ENCODE data around the gene TWNK. TPM values are rescaled to one million over a fixed set of nuclear protein-coding genes. Genes with fewer than 3 reads are reported as not detected.

TWNK gene
- total RNA-seq, 2 donors from 2014 or later = 4.6 to 11.4 TPM

DNA sequence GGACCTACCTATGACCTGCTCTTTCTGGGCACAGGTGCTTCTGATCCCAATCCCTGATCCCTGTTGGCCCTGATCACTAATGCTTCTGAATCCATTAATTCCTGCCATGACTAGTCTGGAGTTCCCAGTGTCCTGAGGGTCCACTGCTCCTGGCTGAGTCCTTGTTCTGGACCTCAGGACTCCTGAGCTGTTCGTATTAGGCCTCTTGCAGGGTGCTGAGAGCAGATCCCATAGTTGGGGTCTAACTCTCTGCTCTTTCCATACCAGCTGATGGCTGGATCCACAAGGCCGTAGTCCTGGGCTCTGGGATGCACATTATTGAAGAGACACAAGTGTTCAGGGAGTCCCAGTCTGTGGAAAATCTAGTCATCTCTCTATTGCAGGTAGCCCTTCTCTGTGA lies 7.0 kb upstream of the TWNK start:
- no peaks in the 10 kb centered on the region for H3K9me3 ChIP-seq
- H3K9ac ChIP-seq (ENCODE audit: low read depth in 2 of 2, low read length in 2 of 2) = no peak overlapping the region
- intact Hi-C loops (cut with DNase I) = no loop called here
- no peak overlapping the region for H3K27ac ChIP-seq
- no peak for DNase-seq
- H3K4me1 ChIP-seq = no peaks in the 10 kb centered on the region
- TF ChIP-seq, protein P1, sequence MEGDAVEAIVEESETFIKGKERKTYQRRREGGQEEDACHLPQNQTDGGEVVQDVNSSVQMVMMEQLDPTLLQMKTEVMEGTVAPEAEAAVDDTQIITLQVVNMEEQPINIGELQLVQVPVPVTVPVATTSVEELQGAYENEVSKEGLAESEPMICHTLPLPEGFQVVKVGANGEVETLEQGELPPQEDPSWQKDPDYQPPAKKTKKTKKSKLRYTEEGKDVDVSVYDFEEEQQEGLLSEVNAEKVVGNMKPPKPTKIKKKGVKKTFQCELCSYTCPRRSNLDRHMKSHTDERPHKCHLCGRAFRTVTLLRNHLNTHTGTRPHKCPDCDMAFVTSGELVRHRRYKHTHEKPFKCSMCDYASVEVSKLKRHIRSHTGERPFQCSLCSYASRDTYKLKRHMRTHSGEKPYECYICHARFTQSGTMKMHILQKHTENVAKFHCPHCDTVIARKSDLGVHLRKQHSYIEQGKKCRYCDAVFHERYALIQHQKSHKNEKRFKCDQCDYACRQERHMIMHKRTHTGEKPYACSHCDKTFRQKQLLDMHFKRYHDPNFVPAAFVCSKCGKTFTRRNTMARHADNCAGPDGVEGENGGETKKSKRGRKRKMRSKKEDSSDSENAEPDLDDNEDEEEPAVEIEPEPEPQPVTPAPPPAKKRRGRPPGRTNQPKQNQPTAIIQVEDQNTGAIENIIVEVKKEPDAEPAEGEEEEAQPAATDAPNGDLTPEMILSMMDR (IDR thresholded peaks at IDR 0.05) = no peak
- no peaks in the 10 kb centered on the region for H3K27me3 ChIP-seq
- peaks cover 18% of the 10 kb centered on the region for H3K36me3 ChIP-seq
- H3K4me3 ChIP-seq = no peak overlapping the region

DNA sequence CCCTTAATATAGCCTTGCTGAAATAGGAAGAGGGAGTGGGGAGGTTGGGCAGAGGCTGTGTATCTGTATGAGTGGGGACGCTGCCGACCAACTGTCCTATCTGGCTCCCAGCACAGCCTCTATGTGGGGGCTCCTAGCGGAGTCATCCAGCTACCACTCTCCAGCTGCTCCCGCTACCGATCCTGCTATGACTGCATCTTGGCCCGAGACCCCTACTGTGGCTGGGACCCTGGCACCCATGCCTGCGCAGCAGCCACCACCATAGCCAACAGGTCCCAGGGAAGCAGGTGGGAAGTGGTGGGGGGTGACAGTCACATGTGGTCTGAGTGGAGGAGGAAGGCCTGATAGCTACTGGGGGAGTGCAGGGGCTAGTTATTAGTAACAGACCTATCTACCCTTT lies 6.6 kb upstream of the TWNK start:
- no peaks in the 10 kb centered on the region for H3K4me1 ChIP-seq
- H3K36me3 ChIP-seq = peaks cover 18% of the 10 kb centered on the region
- TF ChIP-seq, protein P1 (IDR thresholded peaks at IDR 0.05) = no peak
- no peaks in the 10 kb centered on the region for H3K27me3 ChIP-seq
- H3K4me3 ChIP-seq = no peak overlapping the region
- no peak overlapping the region for H3K9ac ChIP-seq (ENCODE audit: low read depth in 2 of 2, low read length in 2 of 2)
- intact Hi-C loops (cut with DNase I) = no loop called here
- DNase-seq = no peak
- H3K27ac ChIP-seq = no peak overlapping the region
- no peaks in the 10 kb centered on the region for H3K9me3 ChIP-seq

DNA sequence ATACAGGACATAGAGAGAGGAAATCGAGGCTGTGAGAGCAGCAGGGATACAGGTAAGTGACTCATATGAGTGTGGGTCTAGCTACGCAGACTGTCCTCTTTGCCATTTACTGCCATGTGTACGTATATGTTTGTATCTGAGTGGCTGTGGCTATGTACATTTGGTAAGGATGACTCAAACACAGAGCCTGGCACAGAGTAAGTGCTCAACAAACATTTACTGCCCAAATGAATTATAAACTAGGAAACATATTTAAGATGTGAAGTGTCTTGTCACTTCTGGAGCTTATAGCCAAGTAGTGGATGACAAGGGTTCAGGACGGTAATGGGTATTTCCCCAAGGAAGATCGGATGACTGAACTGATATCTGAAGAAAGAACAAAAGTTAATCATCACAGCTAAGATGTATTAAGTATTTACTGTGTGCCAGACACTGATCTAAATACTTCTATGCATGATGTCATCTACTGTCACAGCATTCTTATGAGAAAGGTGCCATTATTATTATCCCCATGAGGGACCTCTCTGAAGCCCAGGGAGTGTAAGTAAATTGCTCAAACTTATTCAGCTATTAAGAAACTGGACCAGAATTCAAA lies 6.1 kb upstream of the TWNK start:
- no peak overlapping the region for H3K9ac ChIP-seq (ENCODE audit: low read depth in 2 of 2, low read length in 2 of 2)
- intact Hi-C loops (cut with DNase I) = no loop called here
- DNase-seq = no peak
- TF ChIP-seq, protein P1 (IDR thresholded peaks at IDR 0.05) = no peak
- H3K36me3 ChIP-seq = peaks cover 18% of the 10 kb centered on the region
- no peaks in the 10 kb centered on the region for H3K4me1 ChIP-seq
- no peaks in the 10 kb centered on the region for H3K27me3 ChIP-seq
- no peak overlapping the region for H3K4me3 ChIP-seq
- H3K27ac ChIP-seq = no peak overlapping the region
- H3K9me3 ChIP-seq = no peaks in the 10 kb centered on the region

DNA sequence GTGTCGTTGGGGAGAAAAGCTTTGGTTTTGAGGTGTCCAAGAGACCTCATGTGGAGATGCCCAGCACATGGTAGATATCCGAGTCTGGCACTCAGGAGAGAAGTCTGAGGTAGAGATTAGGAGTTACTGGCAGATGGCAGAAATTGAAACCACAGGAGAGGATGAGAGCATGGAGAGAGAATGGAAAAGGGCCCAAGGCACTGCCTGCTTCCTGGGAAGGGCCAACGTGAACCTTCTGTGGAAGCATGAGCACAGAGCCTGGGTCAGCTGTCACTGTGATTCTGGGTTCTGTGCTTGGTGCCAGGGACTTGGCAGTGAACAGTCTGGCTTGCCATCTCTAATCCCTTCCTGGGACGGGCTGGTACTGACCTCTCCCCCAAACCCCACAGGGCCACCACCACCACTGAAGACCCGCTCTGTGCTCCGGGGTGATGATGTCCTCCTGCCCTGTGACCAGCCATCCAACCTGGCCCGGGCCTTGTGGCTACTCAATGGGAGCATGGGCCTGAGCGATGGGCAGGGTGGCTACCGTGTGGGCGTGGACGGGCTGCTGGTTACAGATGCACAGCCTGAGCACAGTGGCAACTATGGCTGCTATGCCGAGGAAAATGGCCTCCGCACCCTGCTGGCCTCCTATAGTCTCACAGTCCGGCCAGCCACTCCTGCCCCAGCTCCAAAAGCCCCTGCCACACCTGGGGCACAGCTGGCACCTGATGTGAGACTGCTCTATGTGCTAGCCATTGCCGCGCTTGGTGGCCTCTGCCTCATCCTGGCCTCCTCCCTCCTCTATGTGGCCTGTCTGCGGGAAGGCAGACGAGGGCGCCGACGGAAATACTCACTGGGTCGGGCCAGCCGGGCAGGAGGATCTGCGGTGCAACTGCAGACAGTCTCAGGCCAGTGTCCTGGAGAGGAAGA lies 4.2 kb upstream of the TWNK start:
- H3K36me3 ChIP-seq = peaks cover 18% of the 10 kb centered on the region

DNA sequence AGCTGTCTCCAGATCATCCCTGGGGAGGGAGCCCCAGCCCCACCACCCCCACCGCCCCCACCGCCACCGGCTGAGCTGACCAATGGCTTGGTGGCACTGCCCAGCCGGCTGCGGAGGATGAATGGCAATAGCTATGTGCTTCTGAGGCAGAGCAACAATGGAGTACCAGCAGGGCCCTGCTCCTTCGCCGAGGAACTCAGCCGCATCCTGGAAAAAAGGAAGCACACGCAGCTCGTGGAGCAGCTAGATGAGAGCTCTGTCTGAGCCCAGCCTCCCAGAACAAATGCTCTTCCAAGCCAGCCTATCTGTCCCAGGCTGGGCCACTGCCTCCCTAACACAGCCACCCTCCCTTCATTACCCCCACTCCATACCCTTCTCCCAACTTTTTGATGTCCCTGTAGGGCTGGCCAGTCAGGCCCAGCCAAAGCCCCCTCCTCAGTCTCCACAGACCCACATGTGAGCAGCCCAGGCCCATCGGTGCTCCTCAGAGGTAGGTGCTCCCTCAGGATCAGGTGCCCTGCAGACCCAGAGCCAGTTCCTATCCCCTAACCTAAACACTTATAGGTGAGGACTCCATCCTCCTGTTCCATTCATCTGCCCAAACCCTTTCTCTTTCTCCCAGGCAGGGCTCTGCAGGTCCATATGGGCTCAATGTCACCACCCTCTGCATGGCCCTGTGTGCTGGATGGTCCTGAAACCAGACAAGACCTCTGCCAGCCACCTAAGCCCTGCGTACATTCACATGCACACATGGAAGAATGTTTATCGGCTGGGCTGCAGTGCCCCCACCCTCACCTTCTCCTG lies 3.3 kb upstream of the TWNK start:
- intact Hi-C loops (cut with DNase I) = no loop called here
- no peak overlapping the region for H3K9ac ChIP-seq (ENCODE audit: low read depth in 2 of 2, low read length in 2 of 2)
- H3K4me3 ChIP-seq = no peak overlapping the region
- no peaks in the 10 kb centered on the region for H3K9me3 ChIP-seq
- H3K27ac ChIP-seq = no peak overlapping the region
- H3K4me1 ChIP-seq = peaks cover 6% of the 10 kb centered on the region
- H3K27me3 ChIP-seq = no peaks in the 10 kb centered on the region
- DNase-seq = no peak
- H3K36me3 ChIP-seq = peaks cover 12% of the 10 kb centered on the region
- TF ChIP-seq, protein P1 (IDR thresholded peaks at IDR 0.05) = no peak

More for the DNA sequence above, 4.2 kb upstream of the TWNK start:
- DNase-seq = no peak
- TF ChIP-seq, protein P1 (IDR thresholded peaks at IDR 0.05) = no peak
- Histone ChIP-seq H3K27me3 (no peaks in the 10 kb centered on the region), H3K4me1 (peaks cover 5% of the 10 kb centered on the region), H3K27ac (no peak overlapping the region), H3K4me3 (no peak overlapping the region), H3K9ac (ENCODE audit: low read depth in 2 of 2, low read length in 2 of 2) (no peak overlapping the region), H3K9me3 (no peaks in the 10 kb centered on the region)
- intact Hi-C loops (cut with DNase I) = no loop called here

Measured in colonic mucosa (tissue), 4 donors.